Fibroblast of mammary gland (primary cell): ENCODE data around the gene SBK1.
"Not testable (repeated sequence)": the region's sequence is repeated elsewhere in the genome, so short reads cannot be mapped to it uniquely, and the experiment has no call there.

Source experiments
- DNase-seq: peaks from one replicate; pipeline ENCODE4 v3.0.0-alpha.2; 2010; ENCODE audit warnings: low read depth
- H3K4me3 ChIP-seq: 2 replicates; pipeline ENCODE4 v1.5.1; 2011; ENCODE audit warnings: low read depth, mild to moderate bottlenecking, low read length, moderate library complexity; ENCODE audit not compliant: control insufficient read depth
- TF ChIP-seq, protein P1 (sequence below): conservative IDR thresholded peaks from 2 replicates; pipeline ENCODE4 v1.5.1; 2011; ENCODE audit warnings: low read depth, low read length, inconsistent platforms; ENCODE audit not compliant: control insufficient read depth, insufficient read depth

SBK1 gene

DNA sequence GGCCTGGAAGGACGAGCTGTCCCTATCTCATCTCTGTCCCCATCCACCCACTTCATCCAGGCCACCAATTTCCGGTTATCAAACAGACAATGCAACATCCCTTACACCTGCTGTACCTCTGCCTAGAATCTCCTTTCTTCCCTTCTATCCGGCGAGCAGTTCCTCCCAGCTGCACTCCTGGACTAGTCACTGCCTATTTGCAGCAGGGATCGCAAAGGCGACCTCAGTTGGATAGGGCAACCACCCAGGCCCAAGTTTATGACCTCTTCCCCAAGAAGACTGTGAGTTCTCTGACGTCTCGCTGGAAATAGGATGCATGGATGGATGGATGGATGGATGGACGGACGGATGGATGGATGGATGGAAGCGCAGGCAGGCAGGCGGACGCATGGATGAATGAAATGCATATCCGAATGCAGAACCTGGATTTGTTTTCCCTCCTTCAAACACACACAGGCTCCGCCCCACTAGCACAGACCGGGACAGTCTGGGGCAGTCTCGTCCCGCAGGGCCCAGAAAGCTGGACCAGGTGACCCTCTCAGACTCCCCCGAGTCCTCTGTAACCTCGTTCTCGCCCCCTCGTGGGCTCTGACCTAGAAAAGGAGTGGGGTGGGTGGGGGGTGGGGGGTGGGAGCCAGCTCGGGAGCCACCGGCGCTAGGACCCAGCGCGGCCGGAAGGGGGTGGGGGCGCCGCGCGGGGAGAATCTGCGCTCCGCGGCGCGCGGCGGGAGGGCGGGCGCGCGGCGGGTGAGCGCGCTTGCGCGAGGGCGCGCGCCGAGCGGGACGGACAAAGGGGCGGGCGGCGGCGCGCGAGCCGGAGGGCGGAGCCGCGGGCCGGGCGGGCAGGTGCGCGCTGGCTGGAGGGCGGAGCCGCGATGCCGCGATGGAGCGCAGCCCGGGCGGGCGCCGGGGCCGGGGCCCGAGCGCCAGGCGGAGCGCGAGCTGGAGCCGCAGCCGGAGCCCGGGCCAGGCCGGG is at the start of gene SBK1:
Gene SBK1, plus strand, starts transcription at position 875 of the 976 bp plus-strand sequence. CDS start 24,867 bp downstream, outside the sequence.
- DNase-seq = peak; percentile 22
- H3K4me3 ChIP-seq = peak within 1 kb of the TSS; percentile 38
- TF ChIP-seq, protein P1, sequence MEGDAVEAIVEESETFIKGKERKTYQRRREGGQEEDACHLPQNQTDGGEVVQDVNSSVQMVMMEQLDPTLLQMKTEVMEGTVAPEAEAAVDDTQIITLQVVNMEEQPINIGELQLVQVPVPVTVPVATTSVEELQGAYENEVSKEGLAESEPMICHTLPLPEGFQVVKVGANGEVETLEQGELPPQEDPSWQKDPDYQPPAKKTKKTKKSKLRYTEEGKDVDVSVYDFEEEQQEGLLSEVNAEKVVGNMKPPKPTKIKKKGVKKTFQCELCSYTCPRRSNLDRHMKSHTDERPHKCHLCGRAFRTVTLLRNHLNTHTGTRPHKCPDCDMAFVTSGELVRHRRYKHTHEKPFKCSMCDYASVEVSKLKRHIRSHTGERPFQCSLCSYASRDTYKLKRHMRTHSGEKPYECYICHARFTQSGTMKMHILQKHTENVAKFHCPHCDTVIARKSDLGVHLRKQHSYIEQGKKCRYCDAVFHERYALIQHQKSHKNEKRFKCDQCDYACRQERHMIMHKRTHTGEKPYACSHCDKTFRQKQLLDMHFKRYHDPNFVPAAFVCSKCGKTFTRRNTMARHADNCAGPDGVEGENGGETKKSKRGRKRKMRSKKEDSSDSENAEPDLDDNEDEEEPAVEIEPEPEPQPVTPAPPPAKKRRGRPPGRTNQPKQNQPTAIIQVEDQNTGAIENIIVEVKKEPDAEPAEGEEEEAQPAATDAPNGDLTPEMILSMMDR = no peak

DNA sequence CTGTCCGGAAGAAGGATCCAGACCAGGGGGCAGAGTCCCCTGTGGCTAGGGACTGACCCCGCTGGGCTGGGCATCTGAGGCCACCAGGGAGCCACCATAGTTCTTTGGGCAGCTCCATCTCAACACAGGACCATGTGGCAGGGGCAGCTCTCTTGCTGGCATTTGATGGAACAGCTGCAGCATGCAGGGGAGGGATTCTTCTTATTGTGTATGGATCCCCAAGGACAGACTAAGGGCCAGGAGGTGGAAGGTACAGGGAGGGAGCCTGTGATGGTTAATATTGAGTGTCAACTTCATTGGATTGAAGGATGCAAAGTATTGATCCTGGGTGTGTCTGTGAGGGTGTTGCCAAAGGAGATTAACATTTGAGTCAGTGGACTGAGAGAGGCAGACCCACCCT is 42.8 kb upstream of the SBK1 start:
- not testable (repeated sequence) for H3K4me3 ChIP-seq, DNase-seq

DNA sequence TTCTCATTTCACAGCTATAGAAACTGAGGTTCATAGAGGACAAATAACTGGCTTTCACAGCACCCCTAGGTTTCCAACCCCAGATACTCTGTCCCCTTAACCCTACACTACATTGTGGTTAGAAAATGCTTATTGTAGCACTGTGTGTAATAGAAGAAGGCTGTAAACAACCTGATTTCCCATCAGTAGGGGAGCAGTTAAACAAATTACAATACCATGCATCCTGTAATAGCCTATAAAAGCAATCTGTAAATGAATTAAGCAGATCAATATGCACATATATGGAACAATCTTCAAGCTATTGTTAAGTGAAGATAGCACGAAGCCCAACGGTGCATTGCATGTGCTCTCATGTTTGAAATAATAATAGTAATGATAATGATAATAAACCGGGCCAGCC is 41.3 kb upstream of the SBK1 start:
- no peak for DNase-seq
- TF ChIP-seq, protein P1 = no peak
- no peak overlapping the region for H3K4me3 ChIP-seq

DNA sequence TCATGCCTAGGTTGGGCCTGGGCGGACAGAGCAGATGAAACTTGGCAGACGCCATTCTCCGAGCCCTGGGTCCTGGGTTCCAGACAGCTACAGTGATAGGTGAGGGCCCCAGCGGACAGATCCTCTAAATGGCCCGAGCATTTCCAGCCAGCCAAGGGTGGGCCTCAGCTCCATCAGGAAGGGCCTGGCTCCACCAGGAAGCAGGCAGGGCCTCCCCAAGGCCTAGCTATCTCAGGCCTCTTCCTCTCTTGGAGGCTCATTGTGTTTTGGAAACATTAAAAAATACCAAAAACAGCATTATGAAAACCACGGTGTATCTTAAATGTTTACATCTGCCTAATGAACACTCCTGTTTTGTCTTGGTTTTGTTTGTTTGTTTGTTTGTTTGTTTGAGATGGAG is 38.2 kb upstream of the SBK1 start:
- TF ChIP-seq, protein P1 = no peak
- no peak overlapping the region for H3K4me3 ChIP-seq
- DNase-seq = no peak

DNA sequence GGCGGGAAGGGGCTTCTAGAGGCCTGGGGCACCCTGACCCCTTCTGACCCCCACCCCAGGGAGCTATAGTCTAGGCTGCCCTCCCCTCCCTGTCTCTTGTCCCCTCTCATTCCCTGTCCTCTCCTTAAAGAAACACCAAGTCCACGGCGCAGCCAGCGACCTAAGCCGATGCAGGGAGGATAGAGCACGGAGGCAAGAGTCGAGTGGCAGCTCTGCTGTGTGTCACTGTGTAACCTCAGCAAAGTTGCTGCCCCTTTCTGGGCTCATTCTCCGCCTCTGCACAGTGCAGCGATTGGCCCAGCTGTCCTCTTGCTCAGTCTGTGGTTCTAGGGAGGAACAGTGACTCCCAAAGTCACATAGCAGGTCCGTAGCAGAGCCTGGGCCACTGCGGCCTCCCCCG is 36.5 kb upstream of the SBK1 start:
- H3K4me3 ChIP-seq = no peak overlapping the region
- DNase-seq = no peak
- TF ChIP-seq, protein P1 = no peak

DNA sequence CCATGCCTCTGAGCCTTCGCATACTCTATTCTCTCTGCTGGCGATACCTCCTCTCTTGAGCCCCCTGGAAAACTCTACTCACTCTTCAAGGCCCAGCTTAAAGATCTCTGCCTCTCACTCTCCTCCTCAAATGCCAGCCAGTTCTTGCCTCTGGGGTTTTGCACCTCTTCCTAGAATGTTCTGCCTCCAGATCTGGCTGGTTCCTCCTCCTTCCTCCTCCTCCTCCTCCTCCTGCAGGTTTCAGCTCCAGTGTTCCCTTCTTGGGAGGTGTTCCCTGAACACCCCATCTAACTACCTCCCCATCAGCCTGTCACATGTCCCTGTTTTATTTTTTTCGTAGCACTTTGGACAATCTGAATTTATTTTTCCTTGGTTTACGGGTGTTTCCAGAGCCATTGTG is 35.1 kb upstream of the SBK1 start:
- no peak overlapping the region for H3K4me3 ChIP-seq
- TF ChIP-seq, protein P1 = no peak
- DNase-seq = no peak

DNA sequence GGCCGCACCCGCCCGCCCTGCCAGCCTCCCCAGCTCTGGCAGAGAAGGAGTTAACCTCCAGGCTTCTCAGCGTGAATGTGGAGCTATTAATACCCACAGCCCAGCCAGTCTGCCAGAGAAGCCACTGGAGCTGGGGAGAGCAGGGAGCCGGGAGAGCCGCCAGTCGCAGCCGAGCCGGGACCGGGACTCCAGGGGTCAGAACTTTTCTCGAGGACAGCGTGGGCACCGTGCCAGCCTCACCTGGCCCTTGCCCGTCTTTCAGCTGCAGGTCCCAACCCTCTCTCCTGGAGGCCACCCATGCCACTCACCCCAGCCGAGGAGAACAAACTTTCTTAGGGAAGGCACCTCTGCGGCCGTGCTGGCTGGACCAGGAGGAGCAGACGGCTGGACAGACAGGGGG is 33.8 kb upstream of the SBK1 start:
- DNase-seq = no peak
- H3K4me3 ChIP-seq = no peak overlapping the region
- TF ChIP-seq, protein P1 = no peak
